ENCODE data around the gene DNAAF2.

DNA sequence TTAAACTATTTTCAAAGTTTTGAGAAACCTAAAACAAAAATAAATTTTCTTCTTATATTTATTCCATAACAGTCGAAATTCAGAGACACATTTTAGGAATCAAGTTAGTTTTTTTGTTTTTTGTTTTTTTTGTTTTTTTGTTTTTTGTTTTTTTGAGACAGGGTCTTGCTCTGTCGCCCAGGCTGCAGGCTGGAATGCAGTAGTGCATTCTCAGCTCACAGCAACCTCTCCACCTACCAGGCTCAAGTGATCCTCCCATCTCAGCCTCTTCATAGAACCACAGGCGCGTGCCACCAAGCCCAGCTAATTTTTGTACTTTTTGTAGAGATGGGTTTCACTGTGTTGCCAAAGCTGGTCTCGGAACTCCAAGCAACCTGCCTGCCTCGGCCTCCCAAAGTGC, 18.5 kb upstream of the DNAAF2 start:
- TF ChIP-seq POLR2AphosphoS5 (IDR thresholded peaks at IDR 0.05; ENCODE audit: low read depth, low read length): no peak
- TF ChIP-seq, protein P1, sequence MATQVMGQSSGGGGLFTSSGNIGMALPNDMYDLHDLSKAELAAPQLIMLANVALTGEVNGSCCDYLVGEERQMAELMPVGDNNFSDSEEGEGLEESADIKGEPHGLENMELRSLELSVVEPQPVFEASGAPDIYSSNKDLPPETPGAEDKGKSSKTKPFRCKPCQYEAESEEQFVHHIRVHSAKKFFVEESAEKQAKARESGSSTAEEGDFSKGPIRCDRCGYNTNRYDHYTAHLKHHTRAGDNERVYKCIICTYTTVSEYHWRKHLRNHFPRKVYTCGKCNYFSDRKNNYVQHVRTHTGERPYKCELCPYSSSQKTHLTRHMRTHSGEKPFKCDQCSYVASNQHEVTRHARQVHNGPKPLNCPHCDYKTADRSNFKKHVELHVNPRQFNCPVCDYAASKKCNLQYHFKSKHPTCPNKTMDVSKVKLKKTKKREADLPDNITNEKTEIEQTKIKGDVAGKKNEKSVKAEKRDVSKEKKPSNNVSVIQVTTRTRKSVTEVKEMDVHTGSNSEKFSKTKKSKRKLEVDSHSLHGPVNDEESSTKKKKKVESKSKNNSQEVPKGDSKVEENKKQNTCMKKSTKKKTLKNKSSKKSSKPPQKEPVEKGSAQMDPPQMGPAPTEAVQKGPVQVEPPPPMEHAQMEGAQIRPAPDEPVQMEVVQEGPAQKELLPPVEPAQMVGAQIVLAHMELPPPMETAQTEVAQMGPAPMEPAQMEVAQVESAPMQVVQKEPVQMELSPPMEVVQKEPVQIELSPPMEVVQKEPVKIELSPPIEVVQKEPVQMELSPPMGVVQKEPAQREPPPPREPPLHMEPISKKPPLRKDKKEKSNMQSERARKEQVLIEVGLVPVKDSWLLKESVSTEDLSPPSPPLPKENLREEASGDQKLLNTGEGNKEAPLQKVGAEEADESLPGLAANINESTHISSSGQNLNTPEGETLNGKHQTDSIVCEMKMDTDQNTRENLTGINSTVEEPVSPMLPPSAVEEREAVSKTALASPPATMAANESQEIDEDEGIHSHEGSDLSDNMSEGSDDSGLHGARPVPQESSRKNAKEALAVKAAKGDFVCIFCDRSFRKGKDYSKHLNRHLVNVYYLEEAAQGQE (IDR thresholded peaks at IDR 0.05; ENCODE audit: insufficient read depth in 1 of 2, low read depth in 2 of 2, low read length in 2 of 2): no peak
- TF ChIP-seq TAF1 (IDR thresholded peaks at IDR 0.05; ENCODE audit: borderline replicate concordance, insufficient read depth, low read length): no peak
- no peak for TF ChIP-seq SIN3A (IDR thresholded peaks at IDR 0.05; ENCODE audit: borderline replicate concordance, insufficient read depth, low read length)
- TF ChIP-seq FOXP2 (optimal IDR thresholded peaks at IDR 0.05; ENCODE audit: borderline replicate concordance, extremely low read depth, extremely low read length, insufficient read depth): no peak

All from PFSK-1 (cell line).